Activated CD4-positive, alpha-beta T cell treated with anti-CD3 and anti-CD28 coated beads, Interleukin-2, amount 10 ng/mL, durations not matched to agents 7 days and 5 days (primary cell): ENCODE data around the gene TFIP11. TPM values are rescaled to one million over a fixed set of nuclear protein-coding genes. Genes with fewer than 3 reads are reported as not detected.
A peak's percentile ranks its signal among the peaks of the same experiment; 100 is the strongest.

Source experiments
- CTCF ChIA-PET: fragments of 350-600 bp; sonication (Branson Sonifier 250); formaldehyde crosslinking; loops from one replicate; lab custom pipeline; 2021; ENCODE audit warnings: antibody characterized with exemption; lab: Charles Lee
- POLR2A ChIA-PET: fragments of 350-600 bp; sonication (Branson Sonifier 250); formaldehyde crosslinking; loops from one replicate; lab custom pipeline; 2021; ENCODE audit warnings: antibody characterized with exemption; lab: Charles Lee
- DNase-seq: peaks from one replicate; pipeline ENCODE4 v3.0.0-alpha.2; 2020
- H3K27ac Mint-ChIP-seq: one replicate; pipeline ENCODE4 v1.8.0; 2021; ENCODE audit warnings: mild to moderate bottlenecking, moderate library complexity, mixed read lengths
- H3K27me3 Mint-ChIP-seq: one replicate; pipeline ENCODE4 v1.8.0; 2021; ENCODE audit warnings: mixed read lengths
- H3K36me3 Mint-ChIP-seq: one replicate; pipeline ENCODE4 v1.8.0; 2021; ENCODE audit warnings: low read depth, mixed read lengths
- H3K4me1 Mint-ChIP-seq: one replicate; pipeline ENCODE4 v1.8.0; 2021; ENCODE audit warnings: mixed read lengths
- H3K4me3 Mint-ChIP-seq: one replicate; pipeline ENCODE4 v1.8.0; 2021; ENCODE audit warnings: mild to moderate bottlenecking, moderate library complexity, mixed read lengths
- H3K9me3 Mint-ChIP-seq: one replicate; pipeline ENCODE4 v1.8.0; 2021; ENCODE audit warnings: mixed read lengths
- total RNA-seq, 2 experiments: library from RNA; stranded (reverse); gene quantifications; one replicate each; pipeline ENCODE4 v1.2.3, GENCODE V29; 2021

Gene TFIP11
- total RNA-seq, 2 experiments from 2014 or later = 52.5 to 58.5 TPM

- H3K27me3 Mint-ChIP-seq = no peaks in the 10 kb centered on the region
- CTCF ChIA-PET = no interaction called here
- H3K4me1 Mint-ChIP-seq = peaks cover 34% of the 10 kb centered on the region
- H3K27ac Mint-ChIP-seq = no peak overlapping the region
- H3K4me3 Mint-ChIP-seq = no peak overlapping the region
- no peak for DNase-seq
- POLR2A ChIA-PET = no interaction called here
- H3K36me3 Mint-ChIP-seq = peaks cover 19% of the 10 kb centered on the region
- H3K9me3 Mint-ChIP-seq = peaks cover 6% of the 10 kb centered on the region
These were observed 36.7 kb upstream of the TFIP11 start for GRCh38 chr22:26548984-26549383.

- CTCF ChIA-PET = interaction anchor here (0.6 kb wide), 1 partner anchor 11 kb away, joined by 4 read pairs; no protein-coding TSS in a partner anchor
- peak overlapping the region; percentile 41 for H3K27ac Mint-ChIP-seq
- H3K9me3 Mint-ChIP-seq = peaks cover 6% of the 10 kb centered on the region
- no peak overlapping the region for H3K4me3 Mint-ChIP-seq
- peaks cover 19% of the 10 kb centered on the region for H3K36me3 Mint-ChIP-seq
- peaks cover 36% of the 10 kb centered on the region for H3K4me1 Mint-ChIP-seq
- POLR2A ChIA-PET = no interaction called here
- no peaks in the 10 kb centered on the region for H3K27me3 Mint-ChIP-seq
- DNase-seq = no peak
These were observed 36.0 kb upstream of the TFIP11 start for GRCh38 chr22:26548303-26548702.

GRCh38 chr22:26547837-26548236, 35.6 kb upstream of the TFIP11 start:
- no peak overlapping the region for H3K4me3 Mint-ChIP-seq
- peaks cover 6% of the 10 kb centered on the region for H3K9me3 Mint-ChIP-seq
- H3K4me1 Mint-ChIP-seq = peaks cover 38% of the 10 kb centered on the region
- H3K27ac Mint-ChIP-seq = peak overlapping the region; percentile 41
- no peak for DNase-seq
- POLR2A ChIA-PET = no interaction called here
- H3K27me3 Mint-ChIP-seq = no peaks in the 10 kb centered on the region
- CTCF ChIA-PET = interaction anchor here (0.6 to 0.9 kb wide), 2 partner anchors 11 to 35 kb away, joined by 3 to 4 read pairs; partner anchors contain the start of gene TFIP11
- H3K36me3 Mint-ChIP-seq = peaks cover 19% of the 10 kb centered on the region

- ChIA-PET CTCF (interaction anchor here (0.9 kb wide), 1 partner anchor 35 kb away, joined by 3 read pairs; the partner anchor contains the start of gene TFIP11), POLR2A (no interaction called here)
- Mint-ChIP-seq H3K4me1 (peaks cover 42% of the 10 kb centered on the region), H3K36me3 (peaks cover 21% of the 10 kb centered on the region), H3K27ac (no peak overlapping the region), H3K4me3 (no peak overlapping the region), H3K9me3 (peaks cover 6% of the 10 kb centered on the region), H3K27me3 (no peaks in the 10 kb centered on the region)
- peak; percentile 23 for DNase-seq
These were observed 35.2 kb upstream of the TFIP11 start for GRCh38 chr22:26547426-26547825.

- Mint-ChIP-seq H3K27me3 (no peaks in the 10 kb centered on the region), H3K27ac (no peak overlapping the region), H3K9me3 (peaks cover 6% of the 10 kb centered on the region), H3K4me1 (peaks cover 45% of the 10 kb centered on the region), H3K36me3 (peaks cover 23% of the 10 kb centered on the region), H3K4me3 (no peak overlapping the region)
- POLR2A ChIA-PET = no interaction called here
- DNase-seq = no peak
- CTCF ChIA-PET = interaction anchor here (1.0 kb wide), 1 partner anchor 22 kb away, joined by 3 read pairs; no protein-coding TSS in a partner anchor
These were observed 34.0 kb upstream of the TFIP11 start for GRCh38 chr22:26546282-26546681.

- H3K9me3 Mint-ChIP-seq = peaks cover 6% of the 10 kb centered on the region
- ChIA-PET CTCF (interaction anchor here (1.0 kb wide), 1 partner anchor 22 kb away, joined by 3 read pairs; no protein-coding TSS in a partner anchor), POLR2A (no interaction called here)
These were observed 33.6 kb upstream of the TFIP11 start for GRCh38 chr22:26545827-26546226.

GRCh38 chr22:26545385-26545784, 33.1 kb upstream of the TFIP11 start:
- CTCF ChIA-PET = no interaction called here
- POLR2A ChIA-PET = no interaction called here
- peaks cover 26% of the 10 kb centered on the region for H3K36me3 Mint-ChIP-seq
- peaks cover 6% of the 10 kb centered on the region for H3K9me3 Mint-ChIP-seq
- no peak for DNase-seq
- H3K4me3 Mint-ChIP-seq = no peak overlapping the region
- H3K4me1 Mint-ChIP-seq = peaks cover 45% of the 10 kb centered on the region
- H3K27me3 Mint-ChIP-seq = no peaks in the 10 kb centered on the region
- H3K27ac Mint-ChIP-seq = no peak overlapping the region

More at GRCh38 chr22:26545827-26546226, 33.6 kb upstream of the TFIP11 start:
- peaks cover 23% of the 10 kb centered on the region for H3K36me3 Mint-ChIP-seq
- H3K27ac Mint-ChIP-seq = no peak overlapping the region
- H3K27me3 Mint-ChIP-seq = no peaks in the 10 kb centered on the region
- peaks cover 45% of the 10 kb centered on the region for H3K4me1 Mint-ChIP-seq
- no peak for DNase-seq
- H3K4me3 Mint-ChIP-seq = no peak overlapping the region

GRCh38 chr22:26544489-26544888, 32.2 kb upstream of the TFIP11 start:
- Mint-ChIP-seq H3K36me3 (peaks cover 26% of the 10 kb centered on the region), H3K4me3 (no peak overlapping the region), H3K4me1 (peaks cover 45% of the 10 kb centered on the region), H3K27ac (peak overlapping the region; percentile 57), H3K27me3 (no peaks in the 10 kb centered on the region), H3K9me3 (peaks cover 6% of the 10 kb centered on the region)
- ChIA-PET CTCF (interaction anchor here (1.2 kb wide), 1 partner anchor 9 kb away, joined by 6 read pairs; no protein-coding TSS in a partner anchor), POLR2A (no interaction called here)
- DNase-seq = no peak

- ChIA-PET POLR2A (no interaction called here), CTCF (interaction anchor here (0.5 kb wide), 1 partner anchor 1772 kb away, joined by 3 read pairs; no protein-coding TSS in a partner anchor)
- Mint-ChIP-seq H3K27me3 (no peaks in the 10 kb centered on the region), H3K4me3 (no peak overlapping the region), H3K27ac (peak overlapping the region; percentile 79), H3K9me3 (peaks cover 5% of the 10 kb centered on the region), H3K4me1 (peaks cover 40% of the 10 kb centered on the region), H3K36me3 (peaks cover 28% of the 10 kb centered on the region)
- DNase-seq = peak; percentile 39
These were observed 30.6 kb upstream of the TFIP11 start for GRCh38 chr22:26542831-26543230.

- H3K36me3 Mint-ChIP-seq = peaks cover 20% of the 10 kb centered on the region
- H3K9me3 Mint-ChIP-seq = no peaks in the 10 kb centered on the region
- no peaks in the 10 kb centered on the region for H3K27me3 Mint-ChIP-seq
- no peak for DNase-seq
- H3K27ac Mint-ChIP-seq = no peak overlapping the region
- CTCF ChIA-PET = no interaction called here
- POLR2A ChIA-PET = no interaction called here
- H3K4me1 Mint-ChIP-seq = peaks cover 26% of the 10 kb centered on the region
- no peak overlapping the region for H3K4me3 Mint-ChIP-seq
These were observed 29.0 kb upstream of the TFIP11 start for GRCh38 chr22:26541167-26541819.

- no peak for DNase-seq
- Mint-ChIP-seq H3K4me3 (no peak overlapping the region), H3K9me3 (no peaks in the 10 kb centered on the region), H3K27ac (no peak overlapping the region), H3K27me3 (no peaks in the 10 kb centered on the region), H3K4me1 (peaks cover 25% of the 10 kb centered on the region), H3K36me3 (peaks cover 18% of the 10 kb centered on the region)
- CTCF ChIA-PET = interaction anchor here (1.4 to 1.8 kb wide), 2 partner anchors 11 to 125 kb away, joined by 3 to 5 read pairs; no protein-coding TSS in a partner anchor
- POLR2A ChIA-PET = no interaction called here
These were observed 27.8 kb upstream of the TFIP11 start for GRCh38 chr22:26540119-26540518.

- DNase-seq = no peak
- peaks cover 18% of the 10 kb centered on the region for H3K36me3 Mint-ChIP-seq
- POLR2A ChIA-PET = no interaction called here
- CTCF ChIA-PET = interaction anchor here (0.6 to 2.6 kb wide), 5 partner anchors 11 to 34 kb away, joined by 3 to 5 read pairs (median 3); partner anchors contain the start of gene TFIP11
- H3K27me3 Mint-ChIP-seq = no peaks in the 10 kb centered on the region
- H3K4me1 Mint-ChIP-seq = peaks cover 6% of the 10 kb centered on the region
- H3K27ac Mint-ChIP-seq = no peak overlapping the region
- H3K4me3 Mint-ChIP-seq = no peak overlapping the region
- H3K9me3 Mint-ChIP-seq = no peaks in the 10 kb centered on the region
These were observed 24.5 kb upstream of the TFIP11 start for GRCh38 chr22:26536762-26537134.

- ChIA-PET POLR2A (no interaction called here), CTCF (interaction anchor here (0.9 to 2.6 kb wide), 6 partner anchors 8 to 107 kb away, joined by 3 to 7 read pairs (median 4); partner anchors contain the start of gene TFIP11)
- no peaks in the 10 kb centered on the region for H3K27me3 Mint-ChIP-seq
- peaks cover 6% of the 10 kb centered on the region for H3K4me1 Mint-ChIP-seq
- no peak overlapping the region for H3K27ac Mint-ChIP-seq
- H3K4me3 Mint-ChIP-seq = no peak overlapping the region
- no peaks in the 10 kb centered on the region for H3K9me3 Mint-ChIP-seq
- DNase-seq = no peak
- H3K36me3 Mint-ChIP-seq = peaks cover 19% of the 10 kb centered on the region
These were observed 23.9 kb upstream of the TFIP11 start for GRCh38 chr22:26536056-26536761.
